DOHH2 (cell line): ENCODE results near the gene PADI3.

Experiments used
- H3F3A ChIP-seq: fragments of 200-600 bp; sonication (generic), shearing (Covaris generic); 2 replicates; pipeline ENCODE4 v1.6.0; 2016; ENCODE audit warnings: antibody characterized with exemption, mild to moderate bottlenecking; ENCODE audit not compliant: control insufficient read depth, insufficient read depth
- H3K27ac ChIP-seq: fragments of 200-600 bp; sonication (generic); 2 replicates; pipeline ENCODE4 v1.5.1; 2014; ENCODE audit warnings: low read depth, mild to moderate bottlenecking, low read length, moderate library complexity
- H3K27me3 ChIP-seq: fragments of 200-600 bp; sonication (generic); 2 replicates; pipeline ENCODE4 v1.6.1; 2014; ENCODE audit warnings: mild to moderate bottlenecking, low read length, mixed read lengths; ENCODE audit not compliant: control insufficient read depth
- H3K36me3 ChIP-seq: fragments of 200-600 bp; sonication (generic); 2 replicates; pipeline ENCODE4 v1.6.1; 2014; ENCODE audit warnings: mild to moderate bottlenecking, low read length, moderate library complexity, mixed read lengths; ENCODE audit not compliant: control insufficient read depth
- H3K4me1 ChIP-seq: fragments of 200-600 bp; sonication (generic); 2 replicates; pipeline ENCODE4 v1.6.1; 2014; ENCODE audit warnings: mild to moderate bottlenecking, low read length, mixed read lengths; ENCODE audit not compliant: control insufficient read depth
- H3K4me2 ChIP-seq: fragments of 200-600 bp; sonication (generic); 2 replicates; pipeline ENCODE4 v1.6.0; 2014; ENCODE audit warnings: mild to moderate bottlenecking, low read length, moderate library complexity
- H3K4me3 ChIP-seq: fragments of 200-600 bp; sonication (generic); 2 replicates; pipeline ENCODE4 v1.5.1; 2014; ENCODE audit warnings: mild to moderate bottlenecking, low read length, mixed read lengths
- H3K79me2 ChIP-seq: fragments of 200-600 bp; sonication (generic); 2 replicates; pipeline ENCODE4 v1.6.1; 2014; ENCODE audit warnings: mild to moderate bottlenecking, low read length, mixed read lengths; ENCODE audit not compliant: control insufficient read depth
- H3K9me2 ChIP-seq: fragments of 200-600 bp; sonication (generic); replicated peaks from 2 replicates; pipeline ENCODE4 v1.6.1; 2014; ENCODE audit warnings: mild to moderate bottlenecking, low read length, mixed read lengths; ENCODE audit not compliant: control insufficient read depth
- H3K9me3 ChIP-seq: fragments of 200-600 bp; sonication (generic); 2 replicates; pipeline ENCODE4 v1.6.1; 2014; ENCODE audit warnings: antibody characterized with exemption, low read length, mixed read lengths; ENCODE audit not compliant: control insufficient read depth, insufficient read depth
- H4K20me1 ChIP-seq: fragments of 200-600 bp; sonication (generic); 2 replicates; pipeline ENCODE4 v1.6.0; 2014; ENCODE audit warnings: low read depth, mild to moderate bottlenecking, antibody characterized with exemption, low read length, moderate library complexity; ENCODE audit not compliant: control insufficient read depth, insufficient read depth
- CTCF ChIP-seq: fragments of 200-600 bp; sonication (generic); IDR thresholded peaks from one replicate; pipeline ENCODE4 v1.5.1; 2014; ENCODE audit warnings: antibody characterized with exemption, mild to moderate bottlenecking, low read depth, low read length; ENCODE audit not compliant: poor library complexity, severe bottlenecking
- EZH2phosphoT487 ChIP-seq: fragments of 200-600 bp; sonication (generic); IDR thresholded peaks from 2 replicates; pipeline ENCODE4 v1.6.1; 2017; ENCODE audit warnings: borderline replicate concordance, mild to moderate bottlenecking, antibody characterized with exemption, low read length, moderate library complexity, mixed read lengths

The PADI3 gene

GRCh38 chr1:17259233-17259873 is 10.5 kb downstream of the PADI3 start:
- no peaks in the 10 kb centered on the region for H3K9me2 ChIP-seq
- no peak overlapping the region for H3K27ac ChIP-seq
- H3K4me3 ChIP-seq, result no peak overlapping the region
- no peaks in the 10 kb centered on the region for H3F3A ChIP-seq
- H3K9me3 ChIP-seq, result no peaks in the 10 kb centered on the region
- TF ChIP-seq CTCF, result no peak
- TF ChIP-seq EZH2phosphoT487, result no peak
- H4K20me1 ChIP-seq, result no peaks in the 10 kb centered on the region
- no peak overlapping the region for H3K4me2 ChIP-seq
- H3K27me3 ChIP-seq, result peaks cover 5% of the 10 kb centered on the region
- no peaks in the 10 kb centered on the region for H3K4me1 ChIP-seq
- no peaks in the 10 kb centered on the region for H3K79me2 ChIP-seq
- no peaks in the 10 kb centered on the region for H3K36me3 ChIP-seq

- Histone ChIP-seq H3K4me3 (no peak overlapping the region), H3K27ac (no peak overlapping the region), H3K4me2 (no peak overlapping the region), H3K27me3 (peaks cover 5% of the 10 kb centered on the region), H3K4me1 (no peaks in the 10 kb centered on the region), H3K79me2 (no peaks in the 10 kb centered on the region), H4K20me1 (no peaks in the 10 kb centered on the region), H3F3A (no peaks in the 10 kb centered on the region), H3K9me2 (no peaks in the 10 kb centered on the region), H3K36me3 (no peaks in the 10 kb centered on the region), H3K9me3 (no peaks in the 10 kb centered on the region)
- TF ChIP-seq CTCF (no peak), EZH2phosphoT487 (no peak)
Measured at GRCh38 chr1:17260264-17260663, 11.4 kb downstream of the PADI3 start.

GRCh38 chr1:17260738-17261137 is 11.8 kb downstream of the PADI3 start:
- no peaks in the 10 kb centered on the region for H3F3A ChIP-seq

More at GRCh38 chr1:17260738-17261137, 11.8 kb downstream of the PADI3 start:
- Histone ChIP-seq H3K9me2 (no peaks in the 10 kb centered on the region), H3K4me2 (no peak overlapping the region), H3K36me3 (no peaks in the 10 kb centered on the region), H3K79me2 (no peaks in the 10 kb centered on the region), H3K27ac (no peak overlapping the region), H4K20me1 (no peaks in the 10 kb centered on the region), H3K27me3 (peaks cover 5% of the 10 kb centered on the region), H3K9me3 (no peaks in the 10 kb centered on the region), H3K4me3 (no peak overlapping the region), H3K4me1 (no peaks in the 10 kb centered on the region)
- no peak for TF ChIP-seq EZH2phosphoT487
- TF ChIP-seq CTCF, result no peak
